Activated CD4-positive, alpha-beta T cell treated with anti-CD3 and anti-CD28 coated beads, Interleukin-2, amount 50 U/mL, for 48 hours (primary cell): Measurements from ENCODE around the gene KRT5.
"Not testable (repeated sequence)": the region's sequence is repeated elsewhere in the genome, so short reads cannot be mapped to it uniquely, and the experiment has no call there.

Experiments
- DNase-seq, 2 experiments: peaks; one replicate each; pipeline ENCODE4 v3.0.0-alpha.2; 2020

The KRT5 gene

GRCh38 chr12:52493172-52493571, 27.0 kb downstream of the KRT5 start, which contains the start of gene KRT6A:
KRT6A (minus strand) TSS chr12:52493257; CDS start chr12:52493188, 69 bp downstream.
- no peak for DNase-seq

- not testable (repeated sequence) for DNase-seq
Observed at GRCh38 chr12:52492405-52492804, 27.8 kb downstream of the KRT5 start.

GRCh38 chr12:52491495-52491894, 28.7 kb downstream of the KRT5 start:
- DNase-seq: not testable (repeated sequence)

- DNase-seq: no peak
Observed at GRCh38 chr12:52488736-52489135, 31.5 kb downstream of the KRT5 start.

GRCh38 chr12:52487744-52488443, 32.3 kb downstream of the KRT5 start:
- not testable (repeated sequence) for DNase-seq

- DNase-seq: no peak
Observed at GRCh38 chr12:52487211-52487610, 33.0 kb downstream of the KRT5 start.

- DNase-seq: no peak
Observed at GRCh38 chr12:52486166-52487105, 33.8 kb downstream of the KRT5 start.

GRCh38 chr12:52480073-52480472, 40.1 kb downstream of the KRT5 start:
- DNase-seq: no peak

GRCh38 chr12:52477651-52478050, 42.5 kb downstream of the KRT5 start:
- no peak for DNase-seq

- no peak for DNase-seq
Observed at GRCh38 chr12:52474212-52474611, 46.0 kb downstream of the KRT5 start.

GRCh38 chr12:52473768-52474167, 46.4 kb downstream of the KRT5 start, which contains the start of gene KRT6C:
KRT6C (minus strand) TSS chr12:52473805; CDS start chr12:52473737, 68 bp downstream.
- no peak for DNase-seq

- no peak for DNase-seq
Observed at GRCh38 chr12:52469853-52470252, 50.3 kb downstream of the KRT5 start.

- no peak for DNase-seq
Observed at GRCh38 chr12:52464897-52465296, 55.3 kb downstream of the KRT5 start.
